ES-I3 (cell line): Measurements from ENCODE around the gene CERS6.
"Not testable (repeated sequence)": the region's sequence is repeated elsewhere in the genome, so short reads cannot be mapped to it uniquely, and the experiment has no call there.

Source experiments
- H3K36me3 ChIP-seq: 2 replicates; pipeline ENCODE4 v1.6.1; 2013; ENCODE audit warnings: mild to moderate bottlenecking, low read length, control low read depth, moderate library complexity; ENCODE audit not compliant: insufficient read depth
- H3K4me1 ChIP-seq: 2 replicates; pipeline ENCODE4 v1.6.1; 2013; ENCODE audit warnings: mild to moderate bottlenecking, control low read depth, low read length; ENCODE audit not compliant: insufficient read depth
- H3K9ac ChIP-seq: 2 replicates; pipeline ENCODE4 v1.6.1; 2013; ENCODE audit warnings: low read depth, mild to moderate bottlenecking, low read length, moderate library complexity
- H3K9me3 ChIP-seq: 2 replicates; pipeline ENCODE4 v1.6.1; 2013; ENCODE audit warnings: mild to moderate bottlenecking, low read length, moderate library complexity; ENCODE audit not compliant: control insufficient read depth, insufficient read depth

Gene CERS6

GRCh38 chr2:168491728-168492127 is 35.7 kb downstream of the CERS6 start:
- H3K9ac ChIP-seq, H3K9me3 ChIP-seq, H3K36me3 ChIP-seq: not testable (repeated sequence)
- peaks cover 15% of the 10 kb centered on the region for H3K4me1 ChIP-seq

- H3K9ac ChIP-seq, H3K9me3 ChIP-seq, H3K36me3 ChIP-seq: not testable (repeated sequence)
- peaks cover 15% of the 10 kb centered on the region for H3K4me1 ChIP-seq
Measured at GRCh38 chr2:168493219-168493618, 37.1 kb downstream of the CERS6 start.

GRCh38 chr2:168494190-168494711 is 38.2 kb downstream of the CERS6 start:
- no peak overlapping the region for H3K9ac ChIP-seq
- H3K4me1 ChIP-seq, result peaks cover 15% of the 10 kb centered on the region
- H3K9me3 ChIP-seq, result no peaks in the 10 kb centered on the region
- no peaks in the 10 kb centered on the region; the same call in 1 of the 2 replicates for H3K36me3 ChIP-seq

- Histone ChIP-seq H3K4me1 (peaks cover 5% of the 10 kb centered on the region), H3K36me3 (no peaks in the 10 kb centered on the region; the same call in 1 of the 2 replicates), H3K9ac (no peak overlapping the region), H3K9me3 (no peaks in the 10 kb centered on the region)
Measured at GRCh38 chr2:168495524-168495923, 39.5 kb downstream of the CERS6 start.

- Histone ChIP-seq H3K9me3 (no peaks in the 10 kb centered on the region), H3K36me3 (no peaks in the 10 kb centered on the region; the same call in 1 of the 2 replicates), H3K9ac (no peak overlapping the region), H3K4me1 (no peaks in the 10 kb centered on the region)
Measured at GRCh38 chr2:168496906-168497305, 40.8 kb downstream of the CERS6 start.

- no peaks in the 10 kb centered on the region for H3K4me1 ChIP-seq
- no peaks in the 10 kb centered on the region; the same call in 1 of the 2 replicates for H3K36me3 ChIP-seq
- H3K9ac ChIP-seq, result no peak overlapping the region
- no peaks in the 10 kb centered on the region for H3K9me3 ChIP-seq
Measured at GRCh38 chr2:168499500-168499899, 43.4 kb downstream of the CERS6 start.

GRCh38 chr2:168500516-168500915 is 44.4 kb downstream of the CERS6 start:
- Histone ChIP-seq H3K9ac (no peak overlapping the region), H3K4me1 (no peaks in the 10 kb centered on the region), H3K36me3 (no peaks in the 10 kb centered on the region; the same call in 1 of the 2 replicates), H3K9me3 (no peaks in the 10 kb centered on the region)

- Histone ChIP-seq H3K9ac (no peak overlapping the region), H3K36me3 (no peaks in the 10 kb centered on the region; the same call in 1 of the 2 replicates), H3K4me1 (no peaks in the 10 kb centered on the region), H3K9me3 (no peaks in the 10 kb centered on the region)
Measured at GRCh38 chr2:168501466-168502065, 45.5 kb downstream of the CERS6 start.

GRCh38 chr2:168502852-168503251 is 46.8 kb downstream of the CERS6 start:
- not testable (repeated sequence) for H3K9ac ChIP-seq, H3K4me1 ChIP-seq, H3K9me3 ChIP-seq, H3K36me3 ChIP-seq

- Histone ChIP-seq H3K36me3 (no peaks in the 10 kb centered on the region), H3K9me3 (no peaks in the 10 kb centered on the region), H3K9ac (no peak overlapping the region), H3K4me1 (no peaks in the 10 kb centered on the region)
Measured at GRCh38 chr2:168503901-168504300, 47.8 kb downstream of the CERS6 start.

GRCh38 chr2:168504323-168504722 is 48.3 kb downstream of the CERS6 start:
- H3K9me3 ChIP-seq, result no peaks in the 10 kb centered on the region
- no peaks in the 10 kb centered on the region for H3K36me3 ChIP-seq
- H3K9ac ChIP-seq, result no peak overlapping the region
- no peaks in the 10 kb centered on the region for H3K4me1 ChIP-seq

- Histone ChIP-seq H3K4me1 (peaks cover 4% of the 10 kb centered on the region), H3K9me3 (no peaks in the 10 kb centered on the region), H3K9ac (no peak overlapping the region), H3K36me3 (no peaks in the 10 kb centered on the region)
Measured at GRCh38 chr2:168510125-168510756, 54.2 kb downstream of the CERS6 start.

GRCh38 chr2:168514692-168515091 is 58.6 kb downstream of the CERS6 start:
- Histone ChIP-seq H3K9ac (no peak overlapping the region), H3K4me1 (peaks cover 19% of the 10 kb centered on the region), H3K9me3 (no peaks in the 10 kb centered on the region), H3K36me3 (no peaks in the 10 kb centered on the region)

- Histone ChIP-seq H3K36me3 (no peaks in the 10 kb centered on the region), H3K9me3 (no peaks in the 10 kb centered on the region), H3K4me1 (peaks cover 19% of the 10 kb centered on the region), H3K9ac (no peak overlapping the region)
Measured at GRCh38 chr2:168515502-168515901, 59.4 kb downstream of the CERS6 start.

GRCh38 chr2:168517816-168518215 is 61.7 kb downstream of the CERS6 start:
- Histone ChIP-seq H3K9ac (no peak overlapping the region), H3K36me3 (no peaks in the 10 kb centered on the region), H3K4me1 (peaks cover 25% of the 10 kb centered on the region), H3K9me3 (no peaks in the 10 kb centered on the region)
